HFFc6 (cell line): ENCODE measurements around the gene NIBAN1. TPM values are rescaled to one million over a fixed set of nuclear protein-coding genes. Genes with fewer than 3 reads are reported as not detected.
"Not testable (repeated sequence)": the region's sequence is repeated elsewhere in the genome, so short reads cannot be mapped to it uniquely, and the experiment has no call there.

Source experiments
- DNase-seq: peaks from one replicate; pipeline ENCODE4 v3.0.0-alpha.2; 2018
- H3K27ac Mint-ChIP-seq: 2 replicates; pipeline ENCODE4 v1.8.0; 2020; ENCODE audit warnings: mild to moderate bottlenecking, mixed read lengths
- H3K27me3 Mint-ChIP-seq: 2 replicates; pipeline ENCODE4 v1.8.0; 2021; ENCODE audit warnings: mild to moderate bottlenecking, moderate library complexity, mixed read lengths; ENCODE audit not compliant: insufficient read depth
- H3K36me3 Mint-ChIP-seq: 2 replicates; pipeline ENCODE4 v1.8.0; 2021; ENCODE audit warnings: low read depth, mixed read lengths
- H3K4me1 Mint-ChIP-seq: 2 replicates; pipeline ENCODE4 v1.8.0; 2020; ENCODE audit warnings: low read depth, mixed read lengths
- H3K4me3 Mint-ChIP-seq: 2 replicates; pipeline ENCODE4 v1.8.0; 2020; ENCODE audit warnings: mild to moderate bottlenecking, moderate library complexity, mixed read lengths
- H3K9me3 Mint-ChIP-seq: 2 replicates; pipeline ENCODE4 v1.8.0; 2020; ENCODE audit warnings: mild to moderate bottlenecking, mixed read lengths
- CTCF ChIP-seq: fragments of 200-600 bp; sonication (generic); IDR thresholded peaks from 2 replicates; pipeline ENCODE4 v1.5.0; 2021; ENCODE audit warnings: antibody characterized with exemption, mild to moderate bottlenecking
- total RNA-seq, 6 experiments: library from RNA; stranded (reverse); fragmentation: NEBNext Ultra II Directional; extraction: Animal tissue kit (Norgen Biotek cat#: 25700); gene quantifications; 2 replicates in 1 of 6; 3 replicates in 5 of 6; pipeline ENCODE4 v1.2.3, GENCODE V29; 2021

Gene NIBAN1
- total RNA-seq, 6 experiments from 2014 or later = 13.2 to 29.8 (median 27.6) TPM

GRCh38 chr1:185014941-185015340 lies 40.6 kb upstream of the NIBAN1 start:
- TF ChIP-seq CTCF = no peak
- no peaks in the 10 kb centered on the region for H3K36me3 Mint-ChIP-seq
- peaks cover 3% of the 10 kb centered on the region; the same call in 1 of the 2 replicates for H3K27me3 Mint-ChIP-seq
- DNase-seq = no peak
- no peak overlapping the region for H3K27ac Mint-ChIP-seq
- H3K4me1 Mint-ChIP-seq = peaks cover 20% of the 10 kb centered on the region
- H3K9me3 Mint-ChIP-seq = no peaks in the 10 kb centered on the region
- H3K4me3 Mint-ChIP-seq = no peak overlapping the region

- H3K27me3 Mint-ChIP-seq = peaks cover 3% of the 10 kb centered on the region; the same call in 1 of the 2 replicates
- H3K27ac Mint-ChIP-seq = no peak overlapping the region
- H3K4me1 Mint-ChIP-seq = no peaks in the 10 kb centered on the region
- DNase-seq = no peak
- no peaks in the 10 kb centered on the region for H3K9me3 Mint-ChIP-seq
- no peak overlapping the region for H3K4me3 Mint-ChIP-seq
- no peaks in the 10 kb centered on the region for H3K36me3 Mint-ChIP-seq
- no peak for TF ChIP-seq CTCF
These were observed 36.1 kb upstream of the NIBAN1 start for GRCh38 chr1:185010361-185010760.

- H3K4me3 Mint-ChIP-seq = no peak overlapping the region
- no peaks in the 10 kb centered on the region for H3K36me3 Mint-ChIP-seq
- TF ChIP-seq CTCF = no peak
- peaks cover 3% of the 10 kb centered on the region; the same call in 1 of the 2 replicates for H3K27me3 Mint-ChIP-seq
- no peaks in the 10 kb centered on the region for H3K4me1 Mint-ChIP-seq
- no peaks in the 10 kb centered on the region for H3K9me3 Mint-ChIP-seq
- DNase-seq = no peak
- H3K27ac Mint-ChIP-seq = no peak overlapping the region
These were observed 34.5 kb upstream of the NIBAN1 start for GRCh38 chr1:185008838-185009237.

- not testable (repeated sequence) for H3K27ac Mint-ChIP-seq, H3K9me3 Mint-ChIP-seq
These were observed 27.1 kb upstream of the NIBAN1 start for GRCh38 chr1:185001312-185001880.

GRCh38 chr1:184999974-185000373 lies 25.7 kb upstream of the NIBAN1 start:
- H3K27ac Mint-ChIP-seq, H3K4me3 Mint-ChIP-seq, DNase-seq, H3K4me1 Mint-ChIP-seq, H3K36me3 Mint-ChIP-seq, H3K9me3 Mint-ChIP-seq: not testable (repeated sequence)
- H3K27me3 Mint-ChIP-seq = peaks cover 19% of the 10 kb centered on the region

More at GRCh38 chr1:185001312-185001880, 27.1 kb upstream of the NIBAN1 start:
- H3K4me3 Mint-ChIP-seq, DNase-seq, H3K4me1 Mint-ChIP-seq, H3K36me3 Mint-ChIP-seq: not testable (repeated sequence)
- peaks cover 13% of the 10 kb centered on the region for H3K27me3 Mint-ChIP-seq

- Mint-ChIP-seq H3K36me3 (peaks cover 6% of the 10 kb centered on the region; the same call in 1 of the 2 replicates), H3K4me1 (no peaks in the 10 kb centered on the region), H3K27me3 (peaks cover 17% of the 10 kb centered on the region), H3K27ac (no peak overlapping the region), H3K9me3 (peaks cover 6% of the 10 kb centered on the region), H3K4me3 (no peak overlapping the region)
- DNase-seq = no peak
- no peak for TF ChIP-seq CTCF
These were observed 20.0 kb upstream of the NIBAN1 start for GRCh38 chr1:184994301-184994700.
